HepG2 (cell line): ENCODE measurements around the gene RAB20. TPM values are rescaled to one million over a fixed set of nuclear protein-coding genes. Genes with fewer than 3 reads are reported as not detected.
A peak's percentile ranks its signal among the peaks of the same experiment; 100 is the strongest.

Experiments used
- ATAC-seq: fragments of 200-7000 bp; cut with Tn5 transposase; 3 replicates; pipeline ENCODE4 v1.9.1; 2020; ENCODE audit warnings: mild to moderate bottlenecking, moderate library complexity
- Bru-seq: library from RNA; stranded (reverse); fragments of 400-500 nt; gene quantifications from one replicate; lab custom pipeline; 2021; lab: Mats Ljungman, UMichigan
- BruChase-seq, 2 experiments: library from RNA; stranded (reverse); fragments of 400-500 nt; gene quantifications; one replicate each; lab custom pipeline; 2021; lab: Mats Ljungman, UMichigan
- BruUV-seq: library from RNA; stranded (reverse); fragments of 400-500 nt; replicated peaks from 2 replicates; lab custom pipeline; 2021; lab: Mats Ljungman, UMichigan
- CTCF ChIA-PET: fragments of 300-600 bp; formaldehyde crosslinking; extraction: SDS; loops from one replicate; lab custom pipeline; 2021; ENCODE audit warnings: low total read pairs, inconsistent platforms, low intra/inter-chr PET ratio; lab: Yijun Ruan, JAX
- POLR2A ChIA-PET: fragments of 350-600 bp; sonication (Branson Sonifier 250); formaldehyde crosslinking; loops from one replicate; lab custom pipeline; 2020; ENCODE audit warnings: antibody characterized with exemption, inconsistent platforms; lab: Yijun Ruan, JAX
- DNase-seq: peaks from one replicate; pipeline ENCODE4 v3.0.0-alpha.2; 2015; ENCODE audit warnings: low spot score
- FAIRE-seq: peaks from 3 replicates; lab custom pipeline; 2011; peaks lifted over from hg19 to GRCh38; lab: Jason Lieb, UNC
- H2AFZ ChIP-seq: one replicate; pipeline ENCODE4 v1.6.1; 2011; ENCODE audit warnings: low read length, inconsistent platforms
- H3K27ac ChIP-seq: fragments of 300-600 bp; 3 replicates; pipeline ENCODE4 v1.8.0; 2011; ENCODE audit warnings: mixed run types, mild to moderate bottlenecking, mixed read lengths, low read length, inconsistent platforms; ENCODE audit not compliant: insufficient read depth; ENCODE audit errors: extremely low read length
- H3K27me3 ChIP-seq, 2 experiments: fragments of 200-600 bp in 1 of 2; 2 replicates in 1 of 2; 3 replicates in 1 of 2; pipeline versions ENCODE4 v1.6.0 to v1.8.0; 2011; ENCODE audit warnings: low read length in 2 of 2, mild to moderate bottlenecking in 2 of 2, moderate library complexity in 2 of 2, inconsistent platforms in 1 of 2; ENCODE audit not compliant: insufficient read depth in 2 of 2, control insufficient read depth in 1 of 2
- H3K36me3 ChIP-seq, 2 experiments: fragments of 200-600 bp in 1 of 2; replicated peaks in 1 of 2; 2 replicates in 1 of 2; 3 replicates in 1 of 2; pipeline versions ENCODE4 v1.5.1 to v1.8.0; 2011; ENCODE audit warnings: low read length in 2 of 2, inconsistent platforms in 1 of 2; ENCODE audit not compliant: insufficient read depth in 2 of 2, control insufficient read depth in 1 of 2
- H3K4me1 ChIP-seq: 2 replicates; pipeline ENCODE4 v1.5.1; 2012; ENCODE audit warnings: low read length, inconsistent platforms; ENCODE audit not compliant: insufficient read depth
- H3K4me2 ChIP-seq: 2 replicates; pipeline ENCODE4 v1.6.0; 2011; ENCODE audit warnings: low read depth, low read length, inconsistent platforms
- H3K4me3 ChIP-seq, 3 experiments: fragments of 200-600 bp in 1 of 3; sonication (generic), shearing (Covaris generic) in 1 of 3; replicated peaks in 1 of 3; 2 replicates each; pipeline ENCODE4 v1.5.1; 2011 to 2016; ENCODE audit warnings: low read length in 3 of 3, inconsistent platforms in 2 of 3, low read depth in 2 of 3, mild to moderate bottlenecking in 2 of 3, control low read depth in 1 of 3, mixed read lengths in 1 of 3; ENCODE audit not compliant: insufficient read depth in 1 of 3
- H3K79me2 ChIP-seq: one replicate; pipeline ENCODE4 v1.6.1; 2011; ENCODE audit warnings: low read length, inconsistent platforms; ENCODE audit not compliant: insufficient read depth
- H3K9ac ChIP-seq: 2 replicates; pipeline ENCODE4 v1.6.0; 2011; ENCODE audit warnings: mild to moderate bottlenecking, low read depth, low read length, inconsistent platforms; ENCODE audit not compliant: insufficient read depth
- H3K9me3 ChIP-seq: 2 replicates; pipeline ENCODE4 v1.5.1; 2012; ENCODE audit warnings: mild to moderate bottlenecking, low read length
- H4K20me1 ChIP-seq: 2 replicates; pipeline ENCODE4 v1.6.0; 2011; ENCODE audit warnings: inconsistent platforms, mild to moderate bottlenecking, low read length, moderate library complexity; ENCODE audit not compliant: insufficient read depth
- CSRNP1 ChIP-seq: sonication (generic); formaldehyde crosslinking; IDR thresholded peaks from 2 replicates; pipeline ENCODE4 v1.8.1; 2023; ENCODE audit warnings: mild to moderate bottlenecking, missing genetic modification reagents
- HIVEP1 ChIP-seq: sonication (generic); formaldehyde crosslinking; IDR thresholded peaks from 2 replicates; pipeline ENCODE4 v1.4.0; 2020; ENCODE audit warnings: mild to moderate bottlenecking, missing genetic modification reagents
- NAIF1 ChIP-seq: sonication (generic); formaldehyde crosslinking; IDR thresholded peaks from 2 replicates; pipeline ENCODE4 v1.5.0; 2020; ENCODE audit warnings: mild to moderate bottlenecking, missing genetic modification reagents, borderline replicate concordance
- PAXIP1 ChIP-seq: sonication (generic); formaldehyde crosslinking; conservative IDR thresholded peaks from 2 replicates; pipeline ENCODE4 v1.4.0; 2020; ENCODE audit warnings: mild to moderate bottlenecking, missing genetic modification reagents, moderate library complexity
- RORA ChIP-seq: sonication (generic); formaldehyde crosslinking; IDR thresholded peaks from 2 replicates; pipeline ENCODE4 v1.5.0; 2020; ENCODE audit warnings: mild to moderate bottlenecking, missing genetic modification reagents, moderate library complexity
- SALL2 ChIP-seq: sonication (generic); formaldehyde crosslinking; IDR thresholded peaks from 2 replicates; pipeline ENCODE4 v1.8.1; 2023; ENCODE audit warnings: mild to moderate bottlenecking, missing genetic modification reagents, inconsistent platforms
- TRIM22 ChIP-seq: fragments of 450-650 bp; IDR thresholded peaks from 2 replicates; pipeline ENCODE4 v1.6.1; 2017
- U2AF2 ChIP-seq: fragments of 200-400 bp; formaldehyde crosslinking; IDR thresholded peaks from 2 replicates; pipeline ENCODE4 v1.6.1; 2017; ENCODE audit warnings: low read depth, mild to moderate bottlenecking, low read length
- ZNF543 ChIP-seq: sonication (generic); formaldehyde crosslinking; IDR thresholded peaks from 2 replicates; pipeline ENCODE4 v1.4.0; 2020; ENCODE audit warnings: mild to moderate bottlenecking, missing genetic modification reagents
- ZNF563 ChIP-seq: sonication (generic); formaldehyde crosslinking; IDR thresholded peaks from 2 replicates; pipeline ENCODE4 v1.8.0; 2022; ENCODE audit warnings: mild to moderate bottlenecking, moderate library complexity, missing genetic modification reagents
- WGBS: methylation state at CpG from one replicate; pipeline ENCODE4 v1.1.6; 2017; ENCODE audit warnings: low lambda C conversion rate; 5-methylcytosine and 5-hydroxymethylcytosine counted together
- in situ Hi-C: cut with HindIII; loops from 2 replicates; pipeline ENCODE4 v1.10.0; 2017; ENCODE audit warnings: low pct_unique_long_range_greater_than_20kb; ENCODE audit not compliant: extremely low pct_ligation_motif_present
- intact Hi-C: fragments of 100-400 bp; cut with micrococcal nuclease; formaldehyde crosslinking; loops from one replicate; pipeline ENCODE4 v1.10.0; 2022; ENCODE audit not compliant: unreplicated experiment
- long read RNA-seq, 2 experiments: library from RNA in 1 of 2; library from polyadenylated mRNA in 1 of 2; stranded (forward) in 1 of 2; unstranded in 1 of 2; transcript quantifications; one replicate each; pipeline ENCODE4 v2.0.0, GENCODE V29; 2019 to 2022
- polyA minus RNA-seq, 3 experiments: library from RNA; depleted of rRNA, polyadenylated mRNA; stranded (reverse); fragments of >200 nt; gene quantifications; 2 replicates each; pipeline ENCODE4 v1.2.3, GENCODE V29; 2011; ENCODE audit warnings: low replicate concordance in 1 of 3
- polyA plus RNA-seq, 8 experiments: library from polyadenylated mRNA; depleted of rRNA in 3 of 8; stranded (reverse) in 7 of 8; unstranded in 1 of 8; fragments of >200 nt; fragmentation: Illumina TruSeq in 4 of 8; extraction: Trizol in 4 of 8; gene quantifications; 2 replicates each; pipeline versions ENCODE4 v1.2.1 to v1.2.3, GENCODE V29; 2011 to 2016; ENCODE audit warnings: low read depth in 4 of 8, missing spikeins in 1 of 8, mixed read lengths in 1 of 8; ENCODE audit not compliant: insufficient read depth in 1 of 8
- total RNA-seq, 5 experiments: library from RNA; depleted of rRNA; stranded (reverse); fragments of >200 nt; fragmentation: Illumina TruSeq; extraction: Trizol; gene quantifications; 2 replicates each; pipeline ENCODE4 v1.2.3, GENCODE V29; 2016; ENCODE audit warnings: low read depth in 1 of 5

Gene RAB20
- 15.2 and 15.6 TPM in 2 replicates for total RNA-seq (2016; rRNA removed; fragmentation: Illumina TruSeq; extraction: Trizol)
- 5.8 and 6.2 TPM in 2 replicates for total RNA-seq (2016; cell fraction: cytosol; rRNA removed; fragmentation: Illumina TruSeq; extraction: Trizol; ENCODE audit: low read depth)
- total RNA-seq (2016; cell fraction: insoluble cytoplasmic fraction; rRNA removed; fragmentation: Illumina TruSeq; extraction: Trizol) = 13.5 and 15.3 TPM in 2 replicates
- total RNA-seq (2016; cell fraction: membrane; rRNA removed; fragmentation: Illumina TruSeq; extraction: Trizol) = 12.0 and 13.1 TPM in 2 replicates
- total RNA-seq (2016; cell fraction: nucleus; rRNA removed; fragmentation: Illumina TruSeq; extraction: Trizol) = 6.5 and 7.9 TPM in 2 replicates
- 27.3 and 30.5 TPM in 2 replicates for polyA plus RNA-seq (2011; rRNA removed)
- polyA plus RNA-seq (2011; cell fraction: cytosol; rRNA removed) = 28.4 and 39.0 TPM in 2 replicates
- polyA plus RNA-seq (2011; cell fraction: nucleus; rRNA removed) = 12.0 and 13.8 TPM in 2 replicates
- 14.6 and 20.9 TPM in 2 replicates for polyA plus RNA-seq (2012)
- 4.5 and 5.9 TPM in 2 replicates for polyA plus RNA-seq (2016; cell fraction: cytosol; fragmentation: Illumina TruSeq; extraction: Trizol; ENCODE audit: low read depth)
- 13.3 and 15.2 TPM in 2 replicates for polyA plus RNA-seq (2016; cell fraction: insoluble cytoplasmic fraction; fragmentation: Illumina TruSeq; extraction: Trizol; ENCODE audit: low read depth)
- polyA plus RNA-seq (2016; cell fraction: membrane; fragmentation: Illumina TruSeq; extraction: Trizol; ENCODE audit: low read depth) = 7.5 and 8.5 TPM in 2 replicates
- 9.6 and 9.8 TPM in 2 replicates for polyA plus RNA-seq (2016; cell fraction: nucleus; fragmentation: Illumina TruSeq; extraction: Trizol; ENCODE audit: insufficient read depth, low read depth)
- polyA minus RNA-seq (2011; rRNA and poly(A)+ RNA removed; ENCODE audit: low replicate concordance) = 7.5 and 23.0 TPM in 2 replicates
- 12.6 and 15.1 TPM in 2 replicates for polyA minus RNA-seq (2011; cell fraction: cytosol; rRNA and poly(A)+ RNA removed)
- 8.2 TPM in 2 replicates for polyA minus RNA-seq (2011; cell fraction: nucleus; rRNA and poly(A)+ RNA removed)
- Bru-seq, nascent RNA = percentile 74 among the genes with signal in this experiment
- percentile 51 among the genes with signal in this experiment for BruChase-seq, experiment 1, labeled RNA remaining after a 6-hour chase
- BruChase-seq, experiment 2, labeled RNA remaining after a 2-hour chase = percentile 62 among the genes with signal in this experiment
- long read RNA-seq, experiment 1, transcript RAB20-201 (2 exons, 1,518 nt) = major isoform, 31 of 32 reads
- long read RNA-seq, experiment 1, partial matches to known transcripts = 1 of 32 reads
- long read RNA-seq, experiment 1, other reads (novel, unspliced or antisense) = 0 of 32 reads
- long read RNA-seq, experiment 2, transcript RAB20-201 (2 exons, 1,518 nt) = major isoform, 41 of 52 reads
- long read RNA-seq, experiment 2, partial matches to known transcripts = 11 of 52 reads
- long read RNA-seq, experiment 2, other reads (novel, unspliced or antisense) = 0 of 52 reads

- peaks cover 11% of the 10 kb centered on the region; the same call in 1 of the 2 replicates for H4K20me1 ChIP-seq
- peaks cover 63% of the 10 kb centered on the region for H3K4me1 ChIP-seq
- FAIRE-seq = no peak
- BruUV-seq = no TSS peak
- peak within 1 kb of the TSS; percentile 93 for H3K4me2 ChIP-seq
- POLR2A ChIA-PET = interaction anchor here (0.8 to 2.3 kb wide), 15 partner anchors 9 to 354 kb away, joined by 3 to 20 read pairs (median 5); partner anchors contain the start of genes ANKRD10 and NAXD
- peak within 1 kb of the TSS; percentile 86 for H3K9ac ChIP-seq
- H3K4me3 ChIP-seq = peak within 1 kb of the TSS; percentile 90 to 98 (median 94)
- CTCF ChIA-PET = no interaction called here
- peak; percentile 80 for ATAC-seq
- peak within 1 kb of the TSS; percentile 95 for H3K27ac ChIP-seq
- no peaks in the 10 kb centered on the region for H3K9me3 ChIP-seq
- no peaks in the 10 kb centered on the region; a peak in 1 of 5 replicates for H3K27me3 ChIP-seq
- H3K36me3 ChIP-seq = peaks cover 5 to 10% of the 10 kb centered on the region in 2 experiments; a peak in 4 of 5 replicates
- intact Hi-C loops = loop anchor here (2.0 kb wide), 5 partner anchors 15 to 71 kb away; no protein-coding TSS in a partner anchor
- H3K79me2 ChIP-seq = peaks cover 50% of the 10 kb centered on the region
- in situ Hi-C loops = loop anchor here (5.0 kb wide), 1 partner anchor 104 kb away; no protein-coding TSS in a partner anchor
- peak within 1 kb of the TSS; percentile 84 for H2AFZ ChIP-seq
- peak; percentile 80 for DNase-seq
- 5% methylated on average over 8 of the region's 79 CpGs for WGBS
- TF ChIP-seq PAXIP1 (CRISPR knock-in tag) (peak; percentile 22; the same call in 1 of the 2 replicates), ZNF543 (CRISPR knock-in tag) (no peak), TRIM22 (no peak), CSRNP1 (CRISPR knock-in tag) (peak; percentile 19; the same call in 1 of the 2 replicates), HIVEP1 (no peak; the same call in 1 of the 2 replicates), RORA (no peak), NAIF1 (CRISPR knock-in tag) (0 out of 2 replicates have a peak, but pooled peaks have one; percentile 20), U2AF2 (no peak), SALL2 (CRISPR knock-in tag) (no peak), ZNF563 (CRISPR knock-in tag) (no peak)
Observed at GRCh38 chr13:110561344-110562035, at the start of gene RAB20. TSS of gene RAB20 (minus strand) at chr13:110561722. CDS start at chr13:110561519, 203 bp downstream.
